Loucy (cell line): ENCODE data around the gene NF1.

Experiments
- EZH2phosphoT487 ChIP-seq: fragments of 200-600 bp; IDR thresholded peaks from 2 replicates; pipeline ENCODE4 v1.6.1; 2018; ENCODE audit warnings: antibody characterized with exemption, mild to moderate bottlenecking, moderate library complexity, borderline replicate concordance
- TF ChIP-seq, protein P1 (sequence below): fragments of 200-600 bp; sonication (generic); conservative IDR thresholded peaks from 2 replicates; pipeline ENCODE4 v1.5.1; 2014; ENCODE audit warnings: mild to moderate bottlenecking, antibody characterized with exemption, low read length

DNA sequence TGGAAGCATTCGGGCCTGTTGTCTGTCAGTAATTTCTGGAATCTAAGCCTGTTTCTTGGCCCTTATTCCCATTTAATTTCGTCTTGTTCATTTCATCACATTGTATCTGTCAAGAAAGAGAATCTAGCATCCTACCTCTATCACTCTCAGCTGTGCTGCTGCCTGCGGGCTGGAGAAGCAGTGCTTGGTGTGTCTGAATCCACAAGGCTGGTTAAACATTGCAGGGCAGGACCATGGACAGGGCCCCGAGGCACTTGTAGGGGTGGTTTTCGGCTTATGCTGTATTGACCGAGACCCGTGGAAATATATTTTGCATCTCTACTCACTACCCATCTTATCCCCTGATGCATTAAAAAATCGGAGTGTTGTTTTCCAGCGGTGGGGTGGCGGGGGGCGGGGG, 299.8 kb downstream of the NF1 start:
- TF ChIP-seq, protein P1, sequence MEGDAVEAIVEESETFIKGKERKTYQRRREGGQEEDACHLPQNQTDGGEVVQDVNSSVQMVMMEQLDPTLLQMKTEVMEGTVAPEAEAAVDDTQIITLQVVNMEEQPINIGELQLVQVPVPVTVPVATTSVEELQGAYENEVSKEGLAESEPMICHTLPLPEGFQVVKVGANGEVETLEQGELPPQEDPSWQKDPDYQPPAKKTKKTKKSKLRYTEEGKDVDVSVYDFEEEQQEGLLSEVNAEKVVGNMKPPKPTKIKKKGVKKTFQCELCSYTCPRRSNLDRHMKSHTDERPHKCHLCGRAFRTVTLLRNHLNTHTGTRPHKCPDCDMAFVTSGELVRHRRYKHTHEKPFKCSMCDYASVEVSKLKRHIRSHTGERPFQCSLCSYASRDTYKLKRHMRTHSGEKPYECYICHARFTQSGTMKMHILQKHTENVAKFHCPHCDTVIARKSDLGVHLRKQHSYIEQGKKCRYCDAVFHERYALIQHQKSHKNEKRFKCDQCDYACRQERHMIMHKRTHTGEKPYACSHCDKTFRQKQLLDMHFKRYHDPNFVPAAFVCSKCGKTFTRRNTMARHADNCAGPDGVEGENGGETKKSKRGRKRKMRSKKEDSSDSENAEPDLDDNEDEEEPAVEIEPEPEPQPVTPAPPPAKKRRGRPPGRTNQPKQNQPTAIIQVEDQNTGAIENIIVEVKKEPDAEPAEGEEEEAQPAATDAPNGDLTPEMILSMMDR, result no peak
- no peak for TF ChIP-seq EZH2phosphoT487
